Nephron (organoid): Measurements from ENCODE around the gene SCGB1C1.

Experiments
- H3K27ac Mint-ChIP-seq, 3 experiments: 2 replicates each; pipeline ENCODE4 v1.8.0; 2020; ENCODE audit warnings: mixed read lengths in 3 of 3, mild to moderate bottlenecking in 2 of 3, moderate library complexity in 1 of 3
- H3K27me3 Mint-ChIP-seq: 2 replicates; pipeline ENCODE4 v1.8.0; 2021; ENCODE audit warnings: low read depth, mild to moderate bottlenecking, moderate library complexity, mixed read lengths
- H3K36me3 Mint-ChIP-seq: 2 replicates; pipeline ENCODE4 v1.8.0; 2020; ENCODE audit warnings: low read depth, mixed read lengths
- H3K4me1 Mint-ChIP-seq: 2 replicates; pipeline ENCODE4 v1.8.0; 2020; ENCODE audit warnings: mixed read lengths
- H3K4me3 Mint-ChIP-seq, 3 experiments: 2 replicates each; pipeline ENCODE4 v1.8.0; 2020; ENCODE audit warnings: mild to moderate bottlenecking in 3 of 3, mixed read lengths in 3 of 3, moderate library complexity in 2 of 3
- H3K9me3 Mint-ChIP-seq: 2 replicates; pipeline ENCODE4 v1.8.0; 2020; ENCODE audit warnings: mixed read lengths
- TF ChIP-seq, protein P1 (sequence below), 3 experiments: fragments of 200-600 bp; sonication (generic); IDR thresholded peaks; one replicate each; pipeline ENCODE4 v1.5.0; 2021; ENCODE audit warnings: antibody characterized with exemption in 3 of 3; ENCODE audit not compliant: unreplicated experiment in 3 of 3

SCGB1C1 gene

DNA sequence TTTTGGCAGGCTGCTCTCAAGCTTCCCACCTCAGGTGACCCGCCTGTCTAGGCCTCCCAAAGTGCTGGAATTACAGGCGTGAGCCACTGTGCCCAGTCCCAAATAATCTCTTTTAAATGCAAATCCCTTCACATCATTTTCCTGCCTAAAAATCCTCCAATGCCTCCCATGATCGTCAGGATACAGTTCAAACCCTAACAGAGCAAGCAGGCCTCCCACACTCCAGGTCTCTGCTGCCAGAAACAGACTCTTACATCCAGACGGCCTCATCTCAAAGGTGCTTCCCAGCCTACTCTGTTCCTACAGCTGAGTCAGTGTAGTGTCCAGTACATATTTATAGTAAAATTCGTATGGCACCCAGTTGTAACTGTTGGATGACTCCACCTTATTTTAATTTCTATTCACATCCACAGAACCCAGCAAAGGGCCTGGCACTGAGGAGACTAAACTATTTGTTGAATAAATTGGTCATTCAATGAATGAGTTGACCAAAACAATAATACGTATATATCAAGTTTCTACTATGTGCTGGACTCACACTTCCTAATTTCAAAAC, 35.0 kb downstream of the SCGB1C1 start:
- H3K9me3 Mint-ChIP-seq = no peaks in the 10 kb centered on the region
- no peaks in the 10 kb centered on the region for H3K27me3 Mint-ChIP-seq
- H3K4me3 Mint-ChIP-seq = no peak overlapping the region
- TF ChIP-seq, protein P1, sequence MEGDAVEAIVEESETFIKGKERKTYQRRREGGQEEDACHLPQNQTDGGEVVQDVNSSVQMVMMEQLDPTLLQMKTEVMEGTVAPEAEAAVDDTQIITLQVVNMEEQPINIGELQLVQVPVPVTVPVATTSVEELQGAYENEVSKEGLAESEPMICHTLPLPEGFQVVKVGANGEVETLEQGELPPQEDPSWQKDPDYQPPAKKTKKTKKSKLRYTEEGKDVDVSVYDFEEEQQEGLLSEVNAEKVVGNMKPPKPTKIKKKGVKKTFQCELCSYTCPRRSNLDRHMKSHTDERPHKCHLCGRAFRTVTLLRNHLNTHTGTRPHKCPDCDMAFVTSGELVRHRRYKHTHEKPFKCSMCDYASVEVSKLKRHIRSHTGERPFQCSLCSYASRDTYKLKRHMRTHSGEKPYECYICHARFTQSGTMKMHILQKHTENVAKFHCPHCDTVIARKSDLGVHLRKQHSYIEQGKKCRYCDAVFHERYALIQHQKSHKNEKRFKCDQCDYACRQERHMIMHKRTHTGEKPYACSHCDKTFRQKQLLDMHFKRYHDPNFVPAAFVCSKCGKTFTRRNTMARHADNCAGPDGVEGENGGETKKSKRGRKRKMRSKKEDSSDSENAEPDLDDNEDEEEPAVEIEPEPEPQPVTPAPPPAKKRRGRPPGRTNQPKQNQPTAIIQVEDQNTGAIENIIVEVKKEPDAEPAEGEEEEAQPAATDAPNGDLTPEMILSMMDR (IDR thresholded peaks at IDR 0.05; ENCODE audit: unreplicated experiment in 3 of 3) = no peak
- peaks cover 33% of the 10 kb centered on the region for H3K36me3 Mint-ChIP-seq
- H3K27ac Mint-ChIP-seq = no peak overlapping the region
- H3K4me1 Mint-ChIP-seq = no peaks in the 10 kb centered on the region

DNA sequence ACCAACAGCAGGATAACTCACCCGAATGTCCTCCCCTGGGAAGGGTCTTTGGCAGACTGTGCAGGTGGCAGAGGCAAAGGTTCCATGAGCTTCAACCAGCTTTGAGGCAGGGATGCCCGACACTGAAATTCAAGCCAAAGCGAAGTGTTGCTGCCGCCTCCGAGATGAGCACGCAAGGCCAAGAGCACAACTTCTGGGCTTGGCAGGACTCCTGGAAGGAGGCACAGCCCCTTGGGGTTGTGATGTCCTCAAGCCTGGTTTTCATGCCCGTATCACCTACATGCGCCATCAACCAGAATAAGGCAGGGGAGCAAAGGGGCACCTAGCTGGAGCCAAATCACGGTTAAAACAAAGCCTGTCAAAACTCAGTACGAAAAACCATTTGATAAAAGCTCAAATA, 37.6 kb downstream of the SCGB1C1 start:
- TF ChIP-seq, protein P1 (IDR thresholded peaks at IDR 0.05; ENCODE audit: unreplicated experiment in 3 of 3) = no peak
- no peak overlapping the region for H3K4me3 Mint-ChIP-seq
- H3K36me3 Mint-ChIP-seq = peaks cover 30% of the 10 kb centered on the region
- H3K27me3 Mint-ChIP-seq = no peaks in the 10 kb centered on the region
- H3K4me1 Mint-ChIP-seq = peaks cover 5% of the 10 kb centered on the region
- H3K27ac Mint-ChIP-seq = no peak overlapping the region
- no peaks in the 10 kb centered on the region for H3K9me3 Mint-ChIP-seq

DNA sequence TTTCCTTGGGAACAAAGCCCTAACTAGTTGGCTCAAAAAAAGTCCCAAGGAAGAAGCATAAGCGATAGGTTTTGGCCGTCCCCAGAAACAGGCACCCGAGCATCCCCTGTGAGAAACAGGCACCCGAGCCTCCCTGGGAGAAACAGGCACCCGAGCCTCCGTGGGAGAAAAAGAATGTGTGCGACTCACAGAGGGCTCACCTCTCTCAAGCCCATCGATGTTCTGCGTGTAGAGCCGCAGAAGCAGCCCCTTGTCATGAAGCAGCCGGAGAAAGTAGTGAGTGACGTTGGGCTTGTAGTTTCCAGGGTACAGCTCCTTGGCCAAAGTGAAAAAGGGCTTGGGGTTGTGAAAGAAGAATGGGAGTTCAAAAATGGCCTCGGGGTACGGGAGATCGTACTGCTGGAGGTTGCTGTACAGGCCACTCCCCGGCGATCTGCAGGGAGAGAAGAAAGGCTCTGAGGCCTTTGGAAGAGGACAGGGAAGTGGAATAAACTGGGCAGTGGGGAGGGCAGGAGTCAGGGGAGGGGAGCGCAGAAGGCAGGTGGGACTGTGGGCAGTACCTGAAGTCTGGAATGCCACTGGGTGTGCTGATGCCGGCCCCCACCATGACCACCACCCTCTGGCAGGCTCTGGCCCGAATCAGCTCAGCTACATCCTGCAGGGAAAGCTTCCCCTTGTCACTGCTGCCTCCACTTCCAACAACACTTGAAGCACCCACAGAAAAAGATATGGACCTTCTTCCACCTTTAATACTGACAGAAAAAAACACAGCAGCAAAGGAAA, 40.1 kb downstream of the SCGB1C1 start:
- peaks cover 24% of the 10 kb centered on the region for H3K36me3 Mint-ChIP-seq
- H3K27me3 Mint-ChIP-seq = no peaks in the 10 kb centered on the region
- peaks cover 8% of the 10 kb centered on the region for H3K4me1 Mint-ChIP-seq
- H3K4me3 Mint-ChIP-seq = peak overlapping the region; percentile 51 to 76 (median 55)
- TF ChIP-seq, protein P1 (IDR thresholded peaks at IDR 0.05; ENCODE audit: unreplicated experiment in 3 of 3) = no peak
- H3K9me3 Mint-ChIP-seq = no peaks in the 10 kb centered on the region
- H3K27ac Mint-ChIP-seq = no peak overlapping the region

DNA sequence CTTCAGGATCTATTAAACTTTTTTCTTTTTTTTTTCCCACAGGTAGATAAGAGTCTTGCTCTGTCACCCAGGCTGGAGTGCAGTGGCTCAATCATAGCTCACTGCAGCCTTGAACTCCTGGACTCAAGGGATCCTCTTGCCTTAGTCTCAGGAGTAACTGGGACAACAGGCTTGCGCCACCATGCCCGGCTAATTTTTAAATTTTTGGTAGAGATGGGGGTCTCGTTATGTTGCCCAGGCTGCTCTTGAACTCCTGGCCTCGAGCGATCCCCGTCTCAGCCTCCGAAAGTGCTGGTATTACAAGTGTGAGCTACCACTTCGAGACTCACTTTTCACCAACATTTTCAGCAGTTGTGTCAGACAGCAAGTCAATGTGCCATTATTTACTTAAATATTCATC, 42.3 kb downstream of the SCGB1C1 start:
- Mint-ChIP-seq H3K36me3 (peaks cover 13% of the 10 kb centered on the region), H3K9me3 (no peaks in the 10 kb centered on the region), H3K27me3 (no peaks in the 10 kb centered on the region), H3K4me1 (peaks cover 17% of the 10 kb centered on the region), H3K4me3 (peak overlapping the region; percentile 90 to 98 (median 95)), H3K27ac (peak overlapping the region; percentile 95 to 99 (median 96))
- TF ChIP-seq, protein P1 (IDR thresholded peaks at IDR 0.05; ENCODE audit: unreplicated experiment in 3 of 3) = no peak

DNA sequence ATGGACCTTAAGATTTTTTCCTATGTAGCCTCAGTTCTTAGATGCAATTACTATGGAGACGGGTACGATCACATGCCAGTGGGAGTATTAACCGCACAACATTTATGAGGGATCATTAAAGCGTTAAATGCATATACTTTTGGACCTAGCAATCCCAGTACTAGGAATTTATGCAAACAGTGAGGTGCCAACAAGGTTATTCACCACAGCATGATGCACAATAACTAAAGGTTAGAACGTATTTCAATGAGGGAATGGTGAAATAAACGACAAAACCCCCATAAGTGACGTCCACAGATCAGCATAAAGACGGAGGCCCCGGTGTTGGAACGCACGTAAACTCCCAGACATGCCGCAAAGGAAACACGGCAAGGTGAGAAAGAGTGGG, 42.7 kb downstream of the SCGB1C1 start:
- Mint-ChIP-seq H3K9me3 (no peaks in the 10 kb centered on the region), H3K4me1 (peaks cover 17% of the 10 kb centered on the region), H3K27ac (peak overlapping the region; percentile 95 to 99 (median 96)), H3K36me3 (peaks cover 13% of the 10 kb centered on the region), H3K4me3 (peak overlapping the region; percentile 90 to 98 (median 95)), H3K27me3 (no peaks in the 10 kb centered on the region)
- TF ChIP-seq, protein P1 (IDR thresholded peaks at IDR 0.05; ENCODE audit: unreplicated experiment in 3 of 3) = no peak
